ENCODE data around the gene ATXN3L.

DNA sequence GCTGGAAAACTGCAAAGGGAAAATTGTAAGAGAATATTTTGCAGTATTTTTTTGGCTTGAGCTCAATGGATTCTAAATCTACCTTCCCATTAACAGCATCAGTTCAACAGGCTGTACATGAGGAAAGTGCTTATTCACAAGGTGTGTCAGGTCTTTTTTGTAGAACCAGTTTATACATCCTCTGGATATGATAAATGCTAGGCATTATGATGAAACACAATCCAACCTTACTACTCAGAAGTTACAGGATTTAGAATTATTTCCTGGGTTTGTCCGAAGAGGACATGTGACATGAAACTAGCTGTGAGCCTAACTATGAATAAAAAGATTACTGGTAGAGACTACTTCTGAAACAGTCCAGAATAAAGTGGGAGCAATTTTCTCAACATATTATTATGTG is 49.5 kb downstream of the ATXN3L start:
- no peak for TF ChIP-seq POLR2A (IDR thresholded peaks at IDR 0.05)
- TF ChIP-seq, protein P1, sequence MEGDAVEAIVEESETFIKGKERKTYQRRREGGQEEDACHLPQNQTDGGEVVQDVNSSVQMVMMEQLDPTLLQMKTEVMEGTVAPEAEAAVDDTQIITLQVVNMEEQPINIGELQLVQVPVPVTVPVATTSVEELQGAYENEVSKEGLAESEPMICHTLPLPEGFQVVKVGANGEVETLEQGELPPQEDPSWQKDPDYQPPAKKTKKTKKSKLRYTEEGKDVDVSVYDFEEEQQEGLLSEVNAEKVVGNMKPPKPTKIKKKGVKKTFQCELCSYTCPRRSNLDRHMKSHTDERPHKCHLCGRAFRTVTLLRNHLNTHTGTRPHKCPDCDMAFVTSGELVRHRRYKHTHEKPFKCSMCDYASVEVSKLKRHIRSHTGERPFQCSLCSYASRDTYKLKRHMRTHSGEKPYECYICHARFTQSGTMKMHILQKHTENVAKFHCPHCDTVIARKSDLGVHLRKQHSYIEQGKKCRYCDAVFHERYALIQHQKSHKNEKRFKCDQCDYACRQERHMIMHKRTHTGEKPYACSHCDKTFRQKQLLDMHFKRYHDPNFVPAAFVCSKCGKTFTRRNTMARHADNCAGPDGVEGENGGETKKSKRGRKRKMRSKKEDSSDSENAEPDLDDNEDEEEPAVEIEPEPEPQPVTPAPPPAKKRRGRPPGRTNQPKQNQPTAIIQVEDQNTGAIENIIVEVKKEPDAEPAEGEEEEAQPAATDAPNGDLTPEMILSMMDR (IDR thresholded peaks at IDR 0.05) = no peak
